GM21515 (cell line): Measurements from ENCODE around the gene ATP5IF1.
A peak's percentile ranks its signal among the peaks of the same experiment; 100 is the strongest.

Experiments used
- ATAC-seq: cut with Tn5 transposase; IDR thresholded peaks from one replicate; pipeline ENCODE4 v1.9.1; 2021; ENCODE audit not compliant: unreplicated experiment

Gene ATP5IF1

GRCh38 chr1:28236656-28237322 lies 865 bp downstream of the ATP5IF1 start:
- no peak for ATAC-seq

- ATAC-seq, result no peak
Observed at GRCh38 chr1:28239004-28239403, 3.1 kb downstream of the ATP5IF1 start.

- no peak for ATAC-seq
Observed at GRCh38 chr1:28240024-28240423, 4.1 kb downstream of the ATP5IF1 start.

GRCh38 chr1:28241638-28242241 lies 5.8 kb downstream of the ATP5IF1 start:
- no peak for ATAC-seq

GRCh38 chr1:28243685-28244311 lies 7.9 kb downstream of the ATP5IF1 start:
- no peak for ATAC-seq

- ATAC-seq, result no peak
Observed at GRCh38 chr1:28244549-28245251, 8.8 kb downstream of the ATP5IF1 start.

GRCh38 chr1:28246427-28246832 lies 10.5 kb downstream of the ATP5IF1 start:
- no peak for ATAC-seq

- ATAC-seq, result no peak
Observed at GRCh38 chr1:28247612-28248272, 11.8 kb downstream of the ATP5IF1 start.

- no peak for ATAC-seq
Observed at GRCh38 chr1:28248273-28249012, 12.5 kb downstream of the ATP5IF1 start.

- no peak for ATAC-seq
Observed at GRCh38 chr1:28249013-28249865, 13.3 kb downstream of the ATP5IF1 start.

- no peak for ATAC-seq
Observed at GRCh38 chr1:28249866-28250295, 14.0 kb downstream of the ATP5IF1 start.

GRCh38 chr1:28256197-28256827 lies 20.4 kb downstream of the ATP5IF1 start:
- no peak for ATAC-seq

- ATAC-seq, result no peak
Observed at GRCh38 chr1:28257736-28258135, 21.8 kb downstream of the ATP5IF1 start.

GRCh38 chr1:28258628-28259251 lies 22.8 kb downstream of the ATP5IF1 start:
- no peak for ATAC-seq

GRCh38 chr1:28259252-28259933 lies 23.5 kb downstream of the ATP5IF1 start, which contains the start of gene SESN2:
Gene SESN2 (plus strand): TSS chr1:28259518. CDS start chr1:28259848, 330 bp downstream.
- peak; percentile 86 for ATAC-seq

- ATAC-seq, result no peak
Observed at GRCh38 chr1:28259934-28260802, 24.2 kb downstream of the ATP5IF1 start.

- ATAC-seq, result no peak
Observed at GRCh38 chr1:28260803-28261174, 24.9 kb downstream of the ATP5IF1 start.
